A549 (cell line): ENCODE measurements around the gene ZNF618.

Experiments used
- CEBPB ChIP-seq, 2 experiments: fragments of >200 bp in 1 of 2; sonication (Bioruptor Twin) in 1 of 2; formaldehyde crosslinking in 1 of 2; IDR thresholded peaks; 2 replicates each; pipeline ENCODE4 v1.6.1; 2012 to 2016
- EP300 ChIP-seq, 2 experiments: fragments of >200 bp; sonication (Bioruptor Twin); formaldehyde crosslinking; IDR thresholded peaks; 2 replicates in 1 of 2; 3 replicates in 1 of 2; pipeline ENCODE4 v1.6.1; 2016 to 2017
- ESRRA ChIP-seq: fragments of 150-350 bp; IDR thresholded peaks from 2 replicates; pipeline ENCODE4 v1.6.1; 2014; ENCODE audit warnings: mild to moderate bottlenecking, low read length, borderline replicate concordance
- HEYL ChIP-seq: fragments of 250-450 bp; sonication (Bioruptor Pico); IDR thresholded peaks from 2 replicates; pipeline ENCODE4 v1.8.0; 2021; ENCODE audit warnings: mild to moderate bottlenecking, moderate library complexity
- JUN ChIP-seq, 2 experiments: fragments of >200 bp; sonication (Bioruptor Twin); formaldehyde crosslinking; IDR thresholded peaks; 2 replicates in 1 of 2; 3 replicates in 1 of 2; pipeline ENCODE4 v1.6.1; 2016 to 2017
- POLR2A ChIP-seq: IDR thresholded peaks from 2 replicates; pipeline ENCODE4 v1.6.1; 2012; ENCODE audit warnings: mild to moderate bottlenecking, low read length
- ZC3H11A ChIP-seq: fragments of 450-650 bp; IDR thresholded peaks from 2 replicates; pipeline ENCODE4 v1.6.1; 2014; ENCODE audit warnings: antibody characterized with exemption, mild to moderate bottlenecking
- ZNF302 ChIP-seq: fragments of 250-450 bp; sonication (Bioruptor Pico); IDR thresholded peaks from 2 replicates; pipeline ENCODE4 v1.9.0; 2021; ENCODE audit warnings: inconsistent platforms, mild to moderate bottlenecking, moderate library complexity
- TF ChIP-seq, protein P1 (sequence below): fragments of 450-650 bp; IDR thresholded peaks from 2 replicates; pipeline ENCODE4 v1.6.1; 2014; ENCODE audit warnings: antibody characterized with exemption
- TF ChIP-seq, protein P2 (sequence below): fragments of >200 bp; sonication (Bioruptor Twin); formaldehyde crosslinking; IDR thresholded peaks from 3 replicates; pipeline ENCODE4 v1.5.1; 2016

- TF ChIP-seq, protein P1, sequence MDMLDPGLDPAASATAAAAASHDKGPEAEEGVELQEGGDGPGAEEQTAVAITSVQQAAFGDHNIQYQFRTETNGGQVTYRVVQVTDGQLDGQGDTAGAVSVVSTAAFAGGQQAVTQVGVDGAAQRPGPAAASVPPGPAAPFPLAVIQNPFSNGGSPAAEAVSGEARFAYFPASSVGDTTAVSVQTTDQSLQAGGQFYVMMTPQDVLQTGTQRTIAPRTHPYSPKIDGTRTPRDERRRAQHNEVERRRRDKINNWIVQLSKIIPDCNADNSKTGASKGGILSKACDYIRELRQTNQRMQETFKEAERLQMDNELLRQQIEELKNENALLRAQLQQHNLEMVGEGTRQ, result no peak
- no peak for TF ChIP-seq ESRRA
- TF ChIP-seq, protein P2, sequence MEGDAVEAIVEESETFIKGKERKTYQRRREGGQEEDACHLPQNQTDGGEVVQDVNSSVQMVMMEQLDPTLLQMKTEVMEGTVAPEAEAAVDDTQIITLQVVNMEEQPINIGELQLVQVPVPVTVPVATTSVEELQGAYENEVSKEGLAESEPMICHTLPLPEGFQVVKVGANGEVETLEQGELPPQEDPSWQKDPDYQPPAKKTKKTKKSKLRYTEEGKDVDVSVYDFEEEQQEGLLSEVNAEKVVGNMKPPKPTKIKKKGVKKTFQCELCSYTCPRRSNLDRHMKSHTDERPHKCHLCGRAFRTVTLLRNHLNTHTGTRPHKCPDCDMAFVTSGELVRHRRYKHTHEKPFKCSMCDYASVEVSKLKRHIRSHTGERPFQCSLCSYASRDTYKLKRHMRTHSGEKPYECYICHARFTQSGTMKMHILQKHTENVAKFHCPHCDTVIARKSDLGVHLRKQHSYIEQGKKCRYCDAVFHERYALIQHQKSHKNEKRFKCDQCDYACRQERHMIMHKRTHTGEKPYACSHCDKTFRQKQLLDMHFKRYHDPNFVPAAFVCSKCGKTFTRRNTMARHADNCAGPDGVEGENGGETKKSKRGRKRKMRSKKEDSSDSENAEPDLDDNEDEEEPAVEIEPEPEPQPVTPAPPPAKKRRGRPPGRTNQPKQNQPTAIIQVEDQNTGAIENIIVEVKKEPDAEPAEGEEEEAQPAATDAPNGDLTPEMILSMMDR, result no peak
- no peak for TF ChIP-seq JUN (IDR thresholded peaks at IDR 0.05)
- TF ChIP-seq POLR2A, result no peak
- no peak for TF ChIP-seq CEBPB (IDR thresholded peaks at IDR 0.05)
- TF ChIP-seq EP300 (IDR thresholded peaks at IDR 0.05), result no peak
- TF ChIP-seq HEYL, result no peak
- TF ChIP-seq ZC3H11A, result no peak
- no peak for TF ChIP-seq ZNF302 (CRISPR knock-in tag)
These were observed 14.6 kb downstream of the ZNF618 start for GRCh38 chr9:113890704-113891103.
